HEK293 (cell line): ENCODE measurements around the gene PIM1.
A peak's percentile ranks its signal among the peaks of the same experiment; 100 is the strongest.

Source experiments
- ELK4 ChIP-seq: IDR thresholded peaks from 2 replicates; pipeline ENCODE4 v1.6.1; 2011; ENCODE audit warnings: mild to moderate bottlenecking, low read depth, low read length, borderline replicate concordance
- FEZF1 ChIP-seq: fragments of 450-650 bp; formaldehyde crosslinking; IDR thresholded peaks from 2 replicates; pipeline ENCODE4 v1.5.1; 2016; ENCODE audit warnings: missing biosample characterization, missing genetic modification characterization
- GLI4 ChIP-seq: fragments of 450-650 bp; formaldehyde crosslinking; IDR thresholded peaks from 2 replicates; pipeline ENCODE4 v1.5.1; 2016; ENCODE audit warnings: missing biosample characterization, missing genetic modification characterization
- GLIS2 ChIP-seq: fragments of 450-650 bp; formaldehyde crosslinking; IDR thresholded peaks from 2 replicates; pipeline ENCODE4 v1.5.1; 2016; ENCODE audit warnings: missing biosample characterization, missing genetic modification characterization
- HOXA7 ChIP-seq: sonication (generic); formaldehyde crosslinking; IDR thresholded peaks from 2 replicates; pipeline ENCODE4 v1.8.1; 2022; ENCODE audit warnings: missing genetic modification reagents, borderline replicate concordance
- KLF10 ChIP-seq: fragments of 450-650 bp; IDR thresholded peaks from 2 replicates; pipeline ENCODE4 v1.5.1; 2018; ENCODE audit warnings: missing biosample characterization, mild to moderate bottlenecking, missing genetic modification characterization
- KLF16 ChIP-seq: fragments of 450-650 bp; formaldehyde crosslinking; IDR thresholded peaks from 2 replicates; pipeline ENCODE4 v1.5.1; 2017; ENCODE audit warnings: missing biosample characterization, missing genetic modification characterization
- MEIS1 ChIP-seq: sonication (generic); formaldehyde crosslinking; IDR thresholded peaks from 2 replicates; pipeline ENCODE4 v1.8.1; 2022; ENCODE audit warnings: missing genetic modification reagents, mild to moderate bottlenecking, borderline replicate concordance
- PRDM4 ChIP-seq: fragments of 450-650 bp; formaldehyde crosslinking; IDR thresholded peaks from 2 replicates; pipeline ENCODE4 v1.5.1; 2017; ENCODE audit warnings: missing biosample characterization, missing genetic modification characterization
- REPIN1 ChIP-seq: fragments of 450-650 bp; formaldehyde crosslinking; IDR thresholded peaks from 2 replicates; pipeline ENCODE4 v1.5.1; 2017; ENCODE audit warnings: missing biosample characterization, missing genetic modification characterization, low read depth
- ZBTB17 ChIP-seq: fragments of 450-650 bp; formaldehyde crosslinking; IDR thresholded peaks from 2 replicates; pipeline ENCODE4 v1.5.1; 2016; ENCODE audit warnings: missing biosample characterization, missing genetic modification characterization
- ZBTB48 ChIP-seq: fragments of 450-650 bp; formaldehyde crosslinking; IDR thresholded peaks from 2 replicates; pipeline ENCODE4 v1.5.1; 2016; ENCODE audit warnings: missing biosample characterization, missing genetic modification characterization
- ZNF23 ChIP-seq: fragments of 450-650 bp; formaldehyde crosslinking; IDR thresholded peaks from 2 replicates; pipeline ENCODE4 v1.5.1; 2016; ENCODE audit warnings: missing biosample characterization, missing genetic modification characterization, borderline replicate concordance
- ZNF239 ChIP-seq: fragments of 450-650 bp; formaldehyde crosslinking; IDR thresholded peaks from 2 replicates; pipeline ENCODE4 v1.5.1; 2016; ENCODE audit warnings: missing biosample characterization, missing genetic modification characterization
- ZNF292 ChIP-seq: fragments of 450-650 bp; formaldehyde crosslinking; IDR thresholded peaks from 2 replicates; pipeline ENCODE4 v1.5.1; 2016; ENCODE audit warnings: low read depth, missing biosample characterization, missing genetic modification characterization, borderline replicate concordance
- ZNF394 ChIP-seq: fragments of 450-650 bp; formaldehyde crosslinking; IDR thresholded peaks from 2 replicates; pipeline ENCODE4 v1.5.1; 2016; ENCODE audit warnings: missing biosample characterization, missing genetic modification characterization, mild to moderate bottlenecking, moderate library complexity, borderline replicate concordance
- ZNF423 ChIP-seq: fragments of 450-650 bp; formaldehyde crosslinking; IDR thresholded peaks from 2 replicates; pipeline ENCODE4 v1.5.1; 2016; ENCODE audit warnings: missing biosample characterization, missing genetic modification characterization
- ZNF48 ChIP-seq: fragments of 450-650 bp; formaldehyde crosslinking; IDR thresholded peaks from 2 replicates; pipeline ENCODE4 v1.5.1; 2016; ENCODE audit warnings: missing biosample characterization, missing genetic modification characterization
- ZNF488 ChIP-seq: fragments of 450-650 bp; formaldehyde crosslinking; IDR thresholded peaks from 2 replicates; pipeline ENCODE4 v1.5.1; 2016; ENCODE audit warnings: missing biosample characterization, missing genetic modification characterization
- ZNF501 ChIP-seq: fragments of 450-650 bp; formaldehyde crosslinking; IDR thresholded peaks from 2 replicates; pipeline ENCODE4 v1.5.1; 2016; ENCODE audit warnings: missing biosample characterization, missing genetic modification characterization
- ZNF510 ChIP-seq: fragments of 450-650 bp; formaldehyde crosslinking; IDR thresholded peaks from 2 replicates; pipeline ENCODE4 v1.5.1; 2018; ENCODE audit warnings: mild to moderate bottlenecking, missing genetic modification characterization, missing biosample characterization; ENCODE audit not compliant: insufficient replicate concordance
- ZNF529 ChIP-seq: fragments of 450-650 bp; formaldehyde crosslinking; IDR thresholded peaks from 2 replicates; pipeline ENCODE4 v1.5.1; 2017; ENCODE audit warnings: missing genetic modification characterization, missing biosample characterization; ENCODE audit not compliant: insufficient replicate concordance
- ZNF548 ChIP-seq: fragments of 450-650 bp; formaldehyde crosslinking; IDR thresholded peaks from 2 replicates; pipeline ENCODE4 v1.5.1; 2016; ENCODE audit warnings: missing biosample characterization, missing genetic modification characterization
- ZNF571 ChIP-seq: fragments of 450-650 bp; formaldehyde crosslinking; IDR thresholded peaks from 2 replicates; pipeline ENCODE4 v1.5.0; 2017; ENCODE audit warnings: missing biosample characterization, missing genetic modification characterization
- ZNF600 ChIP-seq: fragments of 450-650 bp; formaldehyde crosslinking; IDR thresholded peaks from 2 replicates; pipeline ENCODE4 v1.5.1; 2016; ENCODE audit warnings: missing biosample characterization, missing genetic modification characterization
- ZNF629 ChIP-seq: fragments of 450-650 bp; formaldehyde crosslinking; IDR thresholded peaks from 2 replicates; pipeline ENCODE4 v1.5.1; 2017; ENCODE audit warnings: missing biosample characterization, missing genetic modification characterization
- ZNF639 ChIP-seq: fragments of 450-650 bp; formaldehyde crosslinking; IDR thresholded peaks from 2 replicates; pipeline ENCODE4 v1.5.1; 2016; ENCODE audit warnings: missing biosample characterization, missing genetic modification characterization
- ZNF670 ChIP-seq: fragments of 450-650 bp; formaldehyde crosslinking; IDR thresholded peaks from 2 replicates; pipeline ENCODE4 v1.5.1; 2016; ENCODE audit warnings: missing biosample characterization, missing genetic modification characterization, low read depth
- ZNF701 ChIP-seq: fragments of 450-650 bp; formaldehyde crosslinking; IDR thresholded peaks from 2 replicates; pipeline ENCODE4 v1.5.1; 2016; ENCODE audit warnings: missing biosample characterization, missing genetic modification characterization
- ZXDB ChIP-seq: fragments of 450-650 bp; formaldehyde crosslinking; IDR thresholded peaks from 2 replicates; pipeline ENCODE4 v1.5.1; 2016; ENCODE audit warnings: missing biosample characterization, missing genetic modification characterization

Gene PIM1

GRCh38 chr6:37137201-37138090 lies 32.5 kb upstream of the PIM1 start (continued):
- TF ChIP-seq PRDM4 (peak; percentile 86), REPIN1 (no peak), ZNF510 (tag by site-specific recombination) (no peak), ZNF48 (tag by site-specific recombination) (no peak), FEZF1 (no peak; the same call in 1 of the 2 replicates), ZNF488 (tag by site-specific recombination) (no peak), ELK4 (no peak), GLI4 (0 out of 2 replicates have a peak, but pooled peaks have one; percentile 34), MEIS1 (CRISPR knock-in tag) (no peak), ZNF501 (tag by site-specific recombination) (peak; percentile 74; the same call in 1 of the 2 replicates), KLF16 (tag by site-specific recombination) (peak; percentile 57; the same call in 1 of the 2 replicates), ZXDB (tag by site-specific recombination) (peak; percentile 92), ZNF670 (tag by site-specific recombination) (no peak), ZNF571 (tag by site-specific recombination) (no peak), KLF10 (tag by site-specific recombination) (no peak; the same call in 1 of the 2 replicates), ZBTB48 (tag by site-specific recombination) (peak; percentile 74; the same call in 1 of the 2 replicates), GLIS2 (peak; percentile 94), ZNF23 (tag by site-specific recombination) (no peak), ZNF423 (no peak), HOXA7 (CRISPR knock-in tag) (no peak), ZNF394 (tag by site-specific recombination) (peak; percentile 67; the same call in 1 of the 2 replicates), ZNF548 (tag by site-specific recombination) (no peak), ZNF701 (tag by site-specific recombination) (no peak), ZNF629 (tag by site-specific recombination) (peak; percentile 89), ZNF239 (no peak), ZNF600 (tag by site-specific recombination) (peak; percentile 92), ZNF292 (tag by site-specific recombination) (no peak), ZBTB17 (peak; percentile 80), ZNF529 (tag by site-specific recombination) (no peak), ZNF639 (peak; percentile 91)
